ENCODE results near the gene RPS27L.

- TF ChIP-seq CTCF (IDR thresholded peaks at IDR 0.05; ENCODE audit: poor library complexity) (no peak), EZH2 (IDR thresholded peaks at IDR 0.05; ENCODE audit: borderline replicate concordance) (no peak)
Measured at GRCh38 chr15:63151665-63152064, 5.6 kb downstream of the RPS27L start.
